Astrocyte of the spinal cord (primary cell): Measurements from ENCODE around the gene EGR1.
"Not testable (repeated sequence)": the region's sequence is repeated elsewhere in the genome, so short reads cannot be mapped to it uniquely, and the experiment has no call there.

Source experiments
- DNase-seq: peaks from one replicate; pipeline ENCODE4 v3.0.0; 2011; ENCODE audit warnings: low read depth, low spot score
- H3K4me3 ChIP-seq: 2 replicates; pipeline ENCODE4 v1.5.1; 2011; ENCODE audit warnings: low read depth, mild to moderate bottlenecking, low read length, moderate library complexity
- CTCF ChIP-seq: IDR thresholded peaks from 2 replicates; pipeline ENCODE4 v1.5.1; 2012; ENCODE audit warnings: low read depth, mild to moderate bottlenecking, low read length, inconsistent platforms
- in situ Hi-C: cut with HindIII; loops from 2 replicates; pipeline ENCODE4 v1.10.0; 2017; ENCODE audit warnings: low sequenced_read_pairs

The EGR1 gene

GRCh38 chr5:138468966-138469539 lies 3.8 kb downstream of the EGR1 start:
- in situ Hi-C loops: no loop called here
- DNase-seq: no peak
- TF ChIP-seq CTCF: no peak
- no peak overlapping the region for H3K4me3 ChIP-seq

GRCh38 chr5:138469540-138470321 lies 4.5 kb downstream of the EGR1 start:
- peak; percentile 89 for DNase-seq
- TF ChIP-seq CTCF: no peak
- in situ Hi-C loops: no loop called here
- no peak overlapping the region for H3K4me3 ChIP-seq

- in situ Hi-C loops: no loop called here
- DNase-seq: peak; percentile 89
- H3K4me3 ChIP-seq: no peak overlapping the region
- TF ChIP-seq CTCF: no peak
Observed at GRCh38 chr5:138470322-138471051, 5.2 kb downstream of the EGR1 start.

DNA sequence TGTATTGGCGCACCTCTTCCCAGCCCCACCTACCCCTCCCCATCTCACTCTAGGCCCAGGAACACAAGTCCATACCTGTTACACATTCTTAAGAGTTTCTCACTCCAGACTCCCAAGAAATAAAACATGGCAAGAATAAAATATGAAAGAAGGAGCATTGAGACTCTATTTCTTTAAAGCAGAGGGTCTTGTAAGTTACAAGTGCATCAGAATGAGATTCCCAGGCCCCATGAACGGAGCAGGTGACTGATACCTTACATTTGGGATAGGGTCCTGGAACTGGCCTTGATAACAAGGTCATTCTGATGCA lies 5.7 kb downstream of the EGR1 start:
- H3K4me3 ChIP-seq: no peak overlapping the region
- in situ Hi-C loops: no loop called here
- no peak for DNase-seq
- no peak for TF ChIP-seq CTCF

DNA sequence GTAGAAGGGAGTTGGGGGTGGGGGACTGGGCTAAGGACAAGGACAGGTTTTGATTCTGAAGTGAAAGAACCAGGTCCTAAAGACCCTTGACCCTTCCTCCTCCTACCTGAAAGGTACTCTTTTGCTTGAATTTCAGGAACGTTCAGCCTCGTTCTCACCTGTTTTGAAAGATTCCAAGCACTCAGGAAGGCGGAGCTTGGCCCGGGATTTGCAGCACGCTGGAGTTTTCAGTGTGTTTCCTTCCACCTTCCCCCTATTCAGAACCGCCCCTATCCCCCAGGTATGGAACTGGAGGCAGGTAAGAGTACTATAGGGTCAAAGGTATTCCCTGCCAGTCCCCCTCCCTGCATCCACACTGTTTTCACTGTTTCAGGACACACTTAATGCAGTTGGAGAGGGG lies 7.1 kb downstream of the EGR1 start:
- no peak for DNase-seq
- no peak overlapping the region for H3K4me3 ChIP-seq
- in situ Hi-C loops: no loop called here
- TF ChIP-seq CTCF: no peak

- in situ Hi-C loops, DNase-seq, H3K4me3 ChIP-seq: not testable (repeated sequence)
Observed at GRCh38 chr5:138473151-138473550, 7.9 kb downstream of the EGR1 start.

DNA sequence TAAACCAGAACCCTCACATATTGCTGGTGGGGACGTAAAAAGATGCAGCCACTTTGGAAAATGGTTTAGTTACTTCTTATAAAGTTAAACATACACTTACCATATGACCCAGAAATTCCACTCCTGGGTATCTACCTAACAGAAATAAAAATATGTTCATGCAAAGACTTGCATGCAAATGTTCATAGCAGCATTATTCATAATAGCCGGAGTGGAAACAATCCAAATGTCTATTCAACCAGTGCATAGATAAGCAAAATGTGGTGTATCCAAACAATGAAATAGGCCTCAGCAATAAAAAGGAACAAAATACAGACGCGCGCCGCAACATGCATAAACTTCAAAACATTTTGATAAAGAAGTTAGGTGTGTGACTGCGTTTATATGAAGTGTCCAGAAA lies 11.6 kb downstream of the EGR1 start:
- TF ChIP-seq CTCF: no peak
- in situ Hi-C loops: no loop called here
- DNase-seq: no peak
- H3K4me3 ChIP-seq: no peak overlapping the region
